Spleen (tissue), 11 donors: Measurements from ENCODE around the gene UBE2D3. TPM values are rescaled to one million over a fixed set of nuclear protein-coding genes. Genes with fewer than 3 reads are reported as not detected.

ENCODE experiments used
- DNase-seq: peaks from one replicate; pipeline ENCODE4 v3.0.0-alpha.2; 2020
- H3K27ac ChIP-seq, 8 donors: fragments of 200-600 bp; sonication (generic) in 7 of 8; 1 replicate in 4 of 8; 2 replicates in 4 of 8; pipeline versions ENCODE4 v1.5.0 to v1.8.0; 2016 to 2021; ENCODE audit warnings: inconsistent platforms in 4 of 8, mild to moderate bottlenecking in 4 of 8, moderate library complexity in 1 of 8
- H3K27me3 ChIP-seq, 7 donors: fragments of 200-600 bp; sonication (generic) in 6 of 7; replicated peaks in 1 of 7; 1 replicate in 4 of 7; 2 replicates in 3 of 7; pipeline versions ENCODE4 v1.5.0 to v1.8.0; 2016 to 2021; ENCODE audit warnings: inconsistent platforms in 3 of 7, mild to moderate bottlenecking in 1 of 7
- H3K36me3 ChIP-seq, 6 donors: fragments of 200-600 bp; sonication (generic) in 5 of 6; 1 replicate in 4 of 6; 2 replicates in 2 of 6; pipeline versions ENCODE4 v1.5.0 to v1.8.0; 2016 to 2021; ENCODE audit warnings: inconsistent platforms in 2 of 6
- H3K4me1 ChIP-seq, 6 donors: fragments of 200-600 bp; sonication (generic) in 5 of 6; 1 replicate in 3 of 6; 2 replicates in 3 of 6; pipeline versions ENCODE4 v1.5.0 to v1.8.0; 2016 to 2021; ENCODE audit warnings: inconsistent platforms in 3 of 6
- H3K4me3 ChIP-seq, 8 donors: fragments of 200-600 bp; sonication (generic) in 7 of 8; 1 replicate in 4 of 8; 2 replicates in 4 of 8; pipeline versions ENCODE4 v1.5.0 to v1.8.0; 2016 to 2021; ENCODE audit warnings: inconsistent platforms in 4 of 8, mild to moderate bottlenecking in 4 of 8, moderate library complexity in 2 of 8
- H3K9me3 ChIP-seq, 8 donors: fragments of 200-600 bp; sonication (generic) in 7 of 8; 1 replicate in 4 of 8; 2 replicates in 4 of 8; pipeline versions ENCODE4 v1.5.0 to v1.8.0; 2016 to 2021; ENCODE audit warnings: inconsistent platforms in 4 of 8
- POLR2A ChIP-seq, 3 donors: fragments of 450-650 bp; IDR thresholded peaks; one replicate each; pipeline ENCODE4 v1.5.1; 2017; ENCODE audit warnings: antibody characterized with exemption in 3 of 3, mild to moderate bottlenecking in 1 of 3
- POLR2AphosphoS5 ChIP-seq, 3 donors: sonication (generic); formaldehyde crosslinking; IDR thresholded peaks; one replicate each; pipeline ENCODE4 v1.5.1; 2017; ENCODE audit warnings: antibody characterized with exemption in 3 of 3
- WGBS, 5 donors: extraction: QIAGEN DNeasy Blood & Tissue Kit in 3 of 5; methylation state at CpG; one replicate each; pipeline versions ENCODE4 v1.1.5 to v1.1.7; 2013 to 2018; 5-methylcytosine and 5-hydroxymethylcytosine counted together
- intact Hi-C: fragments of 100-400 bp; cut with DNase I; formaldehyde crosslinking; loops from one replicate; pipeline ENCODE4 v1.15.0; 2023; ENCODE audit warnings: low total_unique reads
- polyA plus RNA-seq, 3 donors: library from polyadenylated mRNA; stranded (reverse); fragments of 200-250 nt; gene quantifications; one replicate each; pipeline ENCODE4 v1.2.1, GENCODE V29; 2013
- total RNA-seq, 7 donors: library from RNA; depleted of rRNA in 3 of 7; stranded (reverse); fragments of >200 nt in 3 of 7; fragmentation: NEBNext Ultra II Directional in 4 of 7; extraction: Animal tissue kit (Norgen Biotek cat#: 25700) in 4 of 7; gene quantifications; one replicate each; pipeline versions ENCODE4 v1.1.0 to v1.2.1, GENCODE V29; 2016 to 2021
- TF ChIP-seq, protein P1 (sequence below), 11 experiments: fragments of 200-600 bp in 7 of 11; fragments of 450-650 bp in 4 of 11; sonication (generic) in 4 of 11; IDR thresholded peaks in 8 of 11; conservative IDR thresholded peaks in 3 of 11; 1 replicate in 7 of 11; 2 replicates in 4 of 11; pipeline versions ENCODE4 v1.4.0 to v1.8.0; 2016 to 2021; ENCODE audit warnings: antibody characterized with exemption in 11 of 11, inconsistent platforms in 4 of 11, mild to moderate bottlenecking in 1 of 11
- donor health status: healthy with polysubstance abuse.
- donor health status: DM: no; HTN: no; CAD: no; lungs with moderate emphysema.
- donor health status: DM: no; HTN: no; CAD: no.
- donor health status: Bipolar disorder and iron deficiency.
- donor health status: healthy.
- donor health status: DM: no; HTN: no; CAD: no.
- donor health status: DM: yes; HTN: yes; CAD: no.

Gene UBE2D3
- total and polyA plus RNA-seq, 10 donors: 152 to 459 (median 309) TPM

DNA sequence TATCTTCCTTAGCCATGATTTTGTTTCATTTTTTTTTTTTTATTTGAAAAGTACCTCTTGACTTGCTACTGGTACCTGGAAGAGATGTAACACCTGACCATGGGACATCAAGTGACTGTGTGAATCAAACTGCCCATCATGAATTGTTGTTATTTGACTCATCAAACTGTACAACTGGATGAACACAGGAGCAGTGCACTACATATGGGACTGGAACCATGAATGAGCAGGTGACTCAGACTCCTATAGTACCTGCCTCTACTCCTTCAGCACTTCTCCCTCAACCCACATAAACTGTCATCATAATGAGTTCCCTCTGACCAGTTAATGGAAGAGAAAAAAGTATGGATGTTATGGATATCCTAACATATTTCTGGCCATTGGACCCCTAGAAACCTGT is 15.9 kb upstream of the UBE2D3 start:
- intact Hi-C loops: no loop called here
- DNase-seq: no peak
- no peak for TF ChIP-seq POLR2AphosphoS5 (IDR thresholded peaks at IDR 0.05)
- TF ChIP-seq POLR2A (IDR thresholded peaks at IDR 0.05): no peak
- TF ChIP-seq, protein P1, sequence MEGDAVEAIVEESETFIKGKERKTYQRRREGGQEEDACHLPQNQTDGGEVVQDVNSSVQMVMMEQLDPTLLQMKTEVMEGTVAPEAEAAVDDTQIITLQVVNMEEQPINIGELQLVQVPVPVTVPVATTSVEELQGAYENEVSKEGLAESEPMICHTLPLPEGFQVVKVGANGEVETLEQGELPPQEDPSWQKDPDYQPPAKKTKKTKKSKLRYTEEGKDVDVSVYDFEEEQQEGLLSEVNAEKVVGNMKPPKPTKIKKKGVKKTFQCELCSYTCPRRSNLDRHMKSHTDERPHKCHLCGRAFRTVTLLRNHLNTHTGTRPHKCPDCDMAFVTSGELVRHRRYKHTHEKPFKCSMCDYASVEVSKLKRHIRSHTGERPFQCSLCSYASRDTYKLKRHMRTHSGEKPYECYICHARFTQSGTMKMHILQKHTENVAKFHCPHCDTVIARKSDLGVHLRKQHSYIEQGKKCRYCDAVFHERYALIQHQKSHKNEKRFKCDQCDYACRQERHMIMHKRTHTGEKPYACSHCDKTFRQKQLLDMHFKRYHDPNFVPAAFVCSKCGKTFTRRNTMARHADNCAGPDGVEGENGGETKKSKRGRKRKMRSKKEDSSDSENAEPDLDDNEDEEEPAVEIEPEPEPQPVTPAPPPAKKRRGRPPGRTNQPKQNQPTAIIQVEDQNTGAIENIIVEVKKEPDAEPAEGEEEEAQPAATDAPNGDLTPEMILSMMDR (IDR thresholded peaks at IDR 0.05 in 8 of 11, conservative IDR thresholded peaks at IDR 0.05 in 3 of 11): no peak
- Histone ChIP-seq H3K27me3 (no peaks in the 10 kb centered on the region), H3K9me3 (peaks cover 0 to 12% (median 2%) of the 10 kb centered on the region in 8 donors), H3K4me3 (no peak overlapping the region), H3K36me3 (no peaks in the 10 kb centered on the region), H3K4me1 (no peaks in the 10 kb centered on the region), H3K27ac (no peak overlapping the region)

DNA sequence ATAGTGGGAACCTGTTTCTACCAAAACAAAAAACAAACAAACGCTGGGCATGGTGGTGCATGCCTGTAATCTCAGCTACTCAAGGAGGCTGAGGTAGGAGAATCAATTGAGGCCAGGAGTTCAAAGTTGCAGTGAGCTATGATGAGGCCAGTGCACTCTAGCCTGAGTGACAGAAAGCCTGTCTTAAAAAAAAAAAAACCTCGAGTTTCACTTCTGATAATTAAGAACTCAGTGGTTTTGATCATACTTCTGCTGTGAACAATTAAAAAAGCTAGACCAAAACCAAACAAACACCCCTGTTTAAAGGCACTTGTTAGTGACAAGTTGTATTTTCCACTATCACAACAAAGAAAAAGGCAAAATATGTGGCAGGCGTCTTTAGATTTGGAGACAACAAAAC is 15.0 kb upstream of the UBE2D3 start:
- intact Hi-C loops: no loop called here
- no peaks in the 10 kb centered on the region for H3K4me1 ChIP-seq
- no peak overlapping the region for H3K27ac ChIP-seq
- H3K27me3 ChIP-seq: no peaks in the 10 kb centered on the region
- TF ChIP-seq, protein P1 (IDR thresholded peaks at IDR 0.05 in 8 of 11, conservative IDR thresholded peaks at IDR 0.05 in 3 of 11): no peak
- TF ChIP-seq POLR2AphosphoS5 (IDR thresholded peaks at IDR 0.05): no peak
- TF ChIP-seq POLR2A (IDR thresholded peaks at IDR 0.05): no peak
- DNase-seq: no peak
- H3K9me3 ChIP-seq: peaks cover 0 to 12% (median 2%) of the 10 kb centered on the region in 8 donors
- WGBS, 5 donors: 77 to 86% (median 84%) methylated on average over 3 of the region's 3 CpGs
- H3K4me3 ChIP-seq: no peak overlapping the region
- H3K36me3 ChIP-seq: no peaks in the 10 kb centered on the region

DNA sequence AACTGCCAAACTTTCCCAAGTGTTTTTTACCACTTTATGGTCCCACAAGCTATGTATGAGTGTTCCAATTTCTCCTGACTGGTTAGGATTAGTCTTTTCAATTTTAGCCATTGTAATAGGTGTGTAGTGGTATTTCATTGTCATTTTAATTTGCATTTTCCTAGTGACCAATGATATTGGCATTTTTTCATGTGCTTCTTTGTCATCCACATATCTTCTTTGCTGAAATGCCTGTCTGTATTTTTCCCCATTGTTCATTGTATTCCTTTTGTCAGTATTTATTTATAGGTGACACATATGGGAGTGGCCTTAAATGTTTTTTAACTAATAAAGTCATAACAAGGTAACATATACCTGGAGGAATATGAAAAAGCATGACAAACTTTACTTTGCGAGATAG is 9.2 kb upstream of the UBE2D3 start:
- intact Hi-C loops: no loop called here
- no peak for DNase-seq
- H3K27me3 ChIP-seq: no peaks in the 10 kb centered on the region
- H3K27ac ChIP-seq: no peak overlapping the region
- TF ChIP-seq POLR2AphosphoS5 (IDR thresholded peaks at IDR 0.05): no peak
- H3K4me3 ChIP-seq: no peak overlapping the region
- H3K36me3 ChIP-seq: no peaks in the 10 kb centered on the region
- no peaks in the 10 kb centered on the region for H3K4me1 ChIP-seq
- WGBS, 5 donors: 95 to 100% (median 98%) methylated on average over 1 of the region's 1 CpG
- peaks cover 0 to 3% (median 0%) of the 10 kb centered on the region in 8 donors for H3K9me3 ChIP-seq

DNA sequence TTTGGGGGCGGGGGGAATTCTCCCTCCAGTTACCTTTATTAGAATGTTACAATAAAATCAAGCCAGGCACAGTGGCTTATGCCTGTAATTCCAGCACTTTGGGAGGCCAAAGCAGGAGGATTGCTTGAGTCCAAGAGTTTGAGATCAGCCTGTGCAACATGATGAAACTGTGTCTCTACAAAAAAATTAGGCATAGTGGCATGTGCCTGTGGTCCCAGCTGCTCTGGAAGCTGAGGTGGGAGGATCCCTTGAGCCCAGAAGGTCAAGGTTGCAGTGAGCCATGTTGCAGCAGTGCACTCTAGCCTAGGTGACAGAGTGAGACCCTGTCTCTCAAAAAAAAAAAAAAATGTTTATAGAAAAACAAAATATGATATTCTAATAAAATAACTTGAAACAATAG is 5.3 kb upstream of the UBE2D3 start:
- 89 to 100% (median 92%) methylated on average over 1 of the region's 1 CpG for WGBS, 5 donors
- intact Hi-C loops: no loop called here
- H3K36me3 ChIP-seq: no peaks in the 10 kb centered on the region
- H3K4me1 ChIP-seq: peaks cover 7 to 19% (median 11%) of the 10 kb centered on the region in 6 donors
- no peaks in the 10 kb centered on the region for H3K9me3 ChIP-seq
- H3K4me3 ChIP-seq: no peak overlapping the region
- no peaks in the 10 kb centered on the region for H3K27me3 ChIP-seq
- no peak overlapping the region for H3K27ac ChIP-seq
- no peak for DNase-seq
- TF ChIP-seq POLR2AphosphoS5 (IDR thresholded peaks at IDR 0.05) (no peak), POLR2A (IDR thresholded peaks at IDR 0.05) (no peak)
- TF ChIP-seq, protein P1 (IDR thresholded peaks at IDR 0.05 in 8 of 11, conservative IDR thresholded peaks at IDR 0.05 in 3 of 11): no peak

DNA sequence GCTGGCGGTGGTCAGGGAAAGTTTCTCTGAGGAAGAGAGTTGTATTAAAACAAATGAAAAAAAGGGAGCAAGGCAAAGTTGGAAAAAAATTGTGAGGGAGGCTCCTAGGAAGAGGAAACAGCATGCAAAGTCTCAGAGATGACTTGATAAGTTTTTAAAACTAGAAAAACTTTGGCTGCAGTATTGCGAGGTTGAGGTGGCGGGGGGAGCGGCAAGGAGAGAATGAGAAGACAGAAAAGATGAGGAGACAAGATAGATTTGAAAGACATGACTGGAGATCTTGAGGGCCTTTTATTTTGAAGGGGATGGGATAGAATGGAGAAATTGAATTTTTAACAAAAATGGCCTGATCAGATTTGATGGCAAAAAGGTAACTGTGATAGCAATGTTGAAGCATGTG is 4.8 kb upstream of the UBE2D3 start:
- Histone ChIP-seq H3K9me3 (no peaks in the 10 kb centered on the region), H3K36me3 (no peaks in the 10 kb centered on the region), H3K4me1 (peaks cover 7 to 19% (median 11%) of the 10 kb centered on the region in 6 donors), H3K27me3 (no peaks in the 10 kb centered on the region), H3K27ac (no peak overlapping the region), H3K4me3 (no peak overlapping the region)
- TF ChIP-seq POLR2AphosphoS5 (IDR thresholded peaks at IDR 0.05) (no peak), POLR2A (IDR thresholded peaks at IDR 0.05) (no peak)
- TF ChIP-seq, protein P1 (IDR thresholded peaks at IDR 0.05 in 8 of 11, conservative IDR thresholded peaks at IDR 0.05 in 3 of 11): no peak
- DNase-seq: no peak
- 86 to 97% (median 88%) methylated on average over 4 of the region's 4 CpGs for WGBS, 5 donors
- intact Hi-C loops: no loop called here
